NCI-H187 treated with DMSO at 0.1 percent for 48 hours (cell line): ENCODE measurements around the gene SEMA7A.
"Not testable (repeated sequence)": the region's sequence is repeated elsewhere in the genome, so short reads cannot be mapped to it uniquely, and the experiment has no call there.

ENCODE experiments used
- DNase-seq: peaks from one replicate; lab custom pipeline; 2025; lab: John Stamatoyannopoulos, UW

The SEMA7A gene

GRCh38 chr15:74399511-74400312 is 34.0 kb downstream of the SEMA7A start:
- no peak for DNase-seq

DNA sequence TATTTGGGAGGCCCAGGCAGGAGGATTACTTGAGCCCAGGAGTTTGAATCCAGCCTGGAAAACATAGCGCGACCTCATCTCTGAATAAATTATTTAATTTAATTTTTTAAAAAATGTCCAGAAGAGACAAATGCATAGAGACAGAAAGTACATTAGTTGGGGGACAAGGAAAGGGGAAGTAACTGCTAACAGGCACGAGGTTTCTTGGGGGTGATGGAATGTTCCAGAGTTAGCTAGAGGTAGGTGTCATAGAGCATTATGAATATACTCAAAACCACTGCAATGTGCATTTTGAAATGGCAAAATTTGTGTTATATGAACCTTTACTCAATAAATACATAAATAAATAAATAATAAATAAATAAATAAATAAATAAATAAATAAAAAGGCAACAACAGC is 34.7 kb downstream of the SEMA7A start:
- no peak for DNase-seq

DNA sequence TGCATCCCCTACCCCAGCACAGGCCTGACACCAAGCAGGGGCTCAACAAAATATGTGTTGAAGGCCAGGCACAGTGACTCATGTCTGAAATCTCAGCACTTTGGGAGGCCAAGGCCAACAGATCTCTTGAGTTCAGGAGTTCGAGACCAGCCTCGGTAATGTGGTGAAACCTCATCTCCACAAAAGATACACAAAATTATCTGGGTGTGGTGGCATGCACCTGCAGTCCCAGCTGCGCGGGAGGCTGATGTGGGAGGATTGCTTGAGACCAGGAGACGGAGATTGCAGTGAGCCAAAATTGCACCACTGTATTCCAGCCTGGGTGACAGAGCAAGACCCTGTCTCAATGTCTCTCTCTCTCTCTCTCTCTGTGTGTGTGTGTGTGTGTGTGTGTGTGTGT is 35.6 kb downstream of the SEMA7A start:
- no peak for DNase-seq

DNA sequence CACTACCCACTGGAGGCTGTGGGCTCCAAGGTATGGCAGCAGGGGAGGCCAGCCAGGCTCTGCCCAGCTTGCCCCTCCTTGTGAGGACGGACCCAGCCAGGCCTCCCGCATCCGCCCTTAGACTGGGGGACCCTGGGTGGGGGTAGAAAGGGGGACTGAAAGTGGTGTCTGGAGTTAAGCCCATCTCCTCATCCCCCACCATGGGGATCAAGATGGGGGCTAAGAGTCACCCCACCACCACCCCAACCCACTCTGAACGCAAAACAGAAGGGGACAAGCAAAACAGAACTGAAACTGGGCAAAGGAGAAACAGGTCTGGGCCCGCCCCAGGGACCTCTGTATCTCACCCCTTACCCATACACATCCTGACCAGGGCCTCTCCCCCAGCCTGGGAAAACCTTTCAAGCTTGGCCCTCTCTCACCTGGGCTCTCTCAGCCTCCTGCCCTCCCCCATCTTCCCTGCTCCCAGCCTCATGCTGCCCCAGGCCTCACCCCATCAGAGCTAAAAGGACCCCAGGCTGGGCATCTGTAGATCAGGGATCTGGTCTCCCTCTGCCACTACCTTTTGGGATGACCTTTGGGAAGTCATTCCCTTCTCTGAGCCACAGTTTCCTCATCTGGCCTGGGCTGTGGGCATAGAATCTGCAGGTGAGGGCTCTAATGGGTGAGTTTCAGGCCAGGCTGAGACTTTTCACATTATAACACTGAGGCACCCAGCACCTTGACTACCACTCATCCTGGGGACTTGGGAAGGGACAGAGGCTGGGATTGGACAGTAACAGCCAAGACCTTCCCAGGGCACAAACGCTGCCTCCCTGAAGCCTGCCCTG is 36.3 kb downstream of the SEMA7A start:
- no peak for DNase-seq

DNA sequence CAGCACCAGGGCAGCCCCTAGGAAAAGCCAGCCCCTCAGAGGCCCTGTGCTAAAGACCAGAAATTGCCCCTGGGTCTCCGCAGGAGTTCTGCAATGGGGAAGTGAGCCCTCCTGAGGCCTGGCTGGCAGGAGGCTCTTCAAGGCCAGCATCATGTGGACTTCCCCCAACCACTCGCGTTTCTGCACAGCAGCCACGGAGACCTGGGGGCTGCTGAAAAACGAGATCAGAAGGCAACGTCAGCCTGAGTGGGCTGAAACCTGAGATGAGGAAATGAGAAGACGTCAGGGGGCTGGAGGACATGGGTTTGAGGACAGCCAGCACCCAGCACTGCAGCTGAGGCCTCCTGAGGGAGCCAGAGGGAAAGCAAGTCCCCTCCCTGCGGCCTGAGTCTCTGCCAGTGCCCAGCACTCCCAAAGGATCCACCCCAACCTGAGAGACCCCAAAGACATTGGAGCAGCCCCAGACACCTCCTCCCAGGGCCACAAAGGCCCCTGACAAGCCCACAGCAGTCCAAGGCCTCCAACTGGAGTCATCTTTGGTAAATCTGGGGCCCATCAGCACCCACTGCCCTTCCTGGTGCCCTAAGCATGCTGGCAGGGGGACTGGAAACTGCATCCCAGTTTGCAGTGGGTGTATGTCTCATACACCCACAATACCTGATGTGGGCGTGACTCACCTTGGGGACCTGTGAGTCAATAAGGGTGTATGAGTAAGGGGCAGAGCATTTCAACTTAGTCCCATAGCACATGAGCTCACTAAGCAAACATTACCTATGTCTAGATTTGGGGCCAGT is 37.1 kb downstream of the SEMA7A start:
- no peak for DNase-seq

GRCh38 chr15:74396146-74396438 is 37.7 kb downstream of the SEMA7A start:
- no peak for DNase-seq

- no peak for DNase-seq
Observed at GRCh38 chr15:74395319-74396145, 38.2 kb downstream of the SEMA7A start.

GRCh38 chr15:74394090-74394846 is 39.5 kb downstream of the SEMA7A start:
- no peak for DNase-seq

GRCh38 chr15:74393423-74393822 is 40.3 kb downstream of the SEMA7A start:
- no peak for DNase-seq

GRCh38 chr15:74392902-74393301 is 40.9 kb downstream of the SEMA7A start:
- no peak for DNase-seq

GRCh38 chr15:74392451-74392830 is 41.3 kb downstream of the SEMA7A start:
- no peak for DNase-seq

GRCh38 chr15:74391582-74392450 is 41.9 kb downstream of the SEMA7A start:
- DNase-seq: no peak

GRCh38 chr15:74390647-74391288 is 43.0 kb downstream of the SEMA7A start:
- DNase-seq: no peak

DNA sequence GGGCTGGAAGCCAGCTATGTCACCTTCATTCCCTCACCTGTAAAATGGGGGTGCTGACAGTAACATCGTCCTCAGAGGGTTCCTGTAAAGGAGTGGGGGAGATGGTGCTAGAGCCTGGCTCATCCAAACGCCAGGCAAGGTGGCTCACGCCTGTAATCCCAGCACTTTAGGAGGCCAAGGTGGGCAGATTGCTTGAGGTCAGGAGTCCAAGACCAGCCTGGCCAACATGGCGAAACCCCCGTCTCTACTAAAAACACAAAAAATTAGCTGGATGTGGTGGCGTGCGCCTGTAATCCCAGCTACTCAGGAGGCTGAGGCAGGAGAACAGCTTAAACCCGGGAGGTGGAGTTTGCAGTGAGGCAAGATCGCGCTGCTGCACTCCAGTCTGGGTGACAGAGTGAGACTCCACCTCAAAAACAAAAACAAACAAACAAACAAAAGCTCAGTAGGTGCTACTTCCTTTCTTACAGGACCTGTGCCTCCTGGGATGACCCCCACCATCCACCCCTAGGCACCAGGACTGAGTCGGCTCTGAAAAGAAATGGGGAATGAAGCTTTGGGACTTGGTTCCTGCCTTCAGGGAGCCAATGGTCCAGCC is 43.6 kb downstream of the SEMA7A start:
- not testable (repeated sequence) for DNase-seq

DNA sequence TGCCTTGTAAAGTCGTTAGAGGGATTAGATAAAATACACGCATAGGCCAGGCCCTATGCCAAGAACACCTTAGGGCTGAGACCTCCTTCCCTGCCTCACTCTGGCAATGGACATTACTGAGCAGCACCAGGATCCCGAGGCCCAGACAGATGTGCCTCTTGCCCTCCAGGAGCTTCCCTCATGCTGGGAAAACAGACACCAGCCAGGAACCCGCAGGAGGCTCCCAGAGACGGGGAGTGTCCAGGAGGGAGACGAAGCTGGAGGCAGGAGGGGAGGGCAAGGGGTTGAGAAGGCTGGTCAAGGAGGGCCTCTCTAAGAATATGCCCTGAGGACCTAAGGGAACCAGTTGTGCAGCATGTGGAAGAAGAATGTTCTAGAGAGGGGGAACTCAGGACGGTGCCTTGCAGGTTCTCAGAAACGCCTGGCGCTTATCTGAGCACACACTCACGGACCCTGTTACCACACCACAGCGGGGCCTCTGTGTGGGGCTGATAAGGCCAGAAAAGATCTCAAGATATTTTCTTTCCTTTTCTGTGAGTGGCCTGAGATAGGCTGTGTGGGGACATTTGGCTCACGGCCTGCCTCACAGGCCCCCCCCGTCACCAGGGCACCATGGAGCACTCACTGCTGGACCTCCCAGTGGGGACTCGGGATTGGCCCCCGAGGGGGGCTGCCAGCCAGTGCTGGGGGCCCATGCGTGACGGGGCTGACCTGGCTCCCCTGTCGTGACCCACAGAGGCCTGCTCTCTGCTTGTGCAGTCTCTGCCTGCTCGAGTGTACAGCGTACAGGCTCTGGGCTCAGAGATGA is 44.3 kb downstream of the SEMA7A start:
- DNase-seq: no peak

- DNase-seq: no peak
Observed at GRCh38 chr15:74388363-74388951, 45.3 kb downstream of the SEMA7A start.

- no peak for DNase-seq
Observed at GRCh38 chr15:74387621-74388362, 46.0 kb downstream of the SEMA7A start.
